AML-193 (cell line): ENCODE data around the gene CDC14B.

ENCODE experiments used
- DNase-seq, 2 experiments: peaks; one replicate each; lab custom pipeline; 2025; lab: John Stamatoyannopoulos, UW

The CDC14B gene

GRCh38 chr9:96501633-96502538 lies 117.8 kb downstream of the CDC14B start:
- no peak for DNase-seq

GRCh38 chr9:96500696-96501632 lies 118.7 kb downstream of the CDC14B start:
- no peak for DNase-seq

GRCh38 chr9:96499257-96499656 lies 120.4 kb downstream of the CDC14B start:
- DNase-seq = no peak

- DNase-seq = no peak
Measured at GRCh38 chr9:96498796-96499195, 120.8 kb downstream of the CDC14B start.

- DNase-seq = no peak
Measured at GRCh38 chr9:96497117-96497399, 122.6 kb downstream of the CDC14B start.

- DNase-seq = no peak
Measured at GRCh38 chr9:96496368-96497116, 123.1 kb downstream of the CDC14B start.

- DNase-seq = no peak
Measured at GRCh38 chr9:96495341-96495740, 124.3 kb downstream of the CDC14B start.

- no peak for DNase-seq
Measured at GRCh38 chr9:96494215-96494800, 125.3 kb downstream of the CDC14B start.

GRCh38 chr9:96493757-96494156 lies 125.9 kb downstream of the CDC14B start:
- DNase-seq = no peak

- no peak for DNase-seq
Measured at GRCh38 chr9:96492993-96493531, 126.6 kb downstream of the CDC14B start.

GRCh38 chr9:96491880-96492525 lies 127.6 kb downstream of the CDC14B start:
- DNase-seq = no peak

GRCh38 chr9:96491079-96491879 lies 128.4 kb downstream of the CDC14B start:
- no peak for DNase-seq

- no peak for DNase-seq
Measured at GRCh38 chr9:96490534-96491078, 129.0 kb downstream of the CDC14B start.

- DNase-seq = no peak
Measured at GRCh38 chr9:96489482-96489979, 130.1 kb downstream of the CDC14B start.

GRCh38 chr9:96487949-96488348 lies 131.7 kb downstream of the CDC14B start:
- no peak for DNase-seq

- DNase-seq = no peak
Measured at GRCh38 chr9:96487029-96487396, 132.6 kb downstream of the CDC14B start.

GRCh38 chr9:96486386-96487028 lies 133.1 kb downstream of the CDC14B start:
- no peak for DNase-seq

- no peak for DNase-seq
Measured at GRCh38 chr9:96485280-96485679, 134.4 kb downstream of the CDC14B start.

- DNase-seq = no peak
Measured at GRCh38 chr9:96484521-96484931, 135.1 kb downstream of the CDC14B start.
